Measurements from ENCODE around the gene MAP1LC3C. TPM values are rescaled to one million over a fixed set of nuclear protein-coding genes. Genes with fewer than 3 reads are reported as not detected.

The MAP1LC3C gene
- total and polyA plus RNA-seq, 10 of the 15 experiments (the other 5 are each of a cell fraction or from before 2014, with no cell fraction given) = 0.19 TPM; not detected in 9

DNA sequence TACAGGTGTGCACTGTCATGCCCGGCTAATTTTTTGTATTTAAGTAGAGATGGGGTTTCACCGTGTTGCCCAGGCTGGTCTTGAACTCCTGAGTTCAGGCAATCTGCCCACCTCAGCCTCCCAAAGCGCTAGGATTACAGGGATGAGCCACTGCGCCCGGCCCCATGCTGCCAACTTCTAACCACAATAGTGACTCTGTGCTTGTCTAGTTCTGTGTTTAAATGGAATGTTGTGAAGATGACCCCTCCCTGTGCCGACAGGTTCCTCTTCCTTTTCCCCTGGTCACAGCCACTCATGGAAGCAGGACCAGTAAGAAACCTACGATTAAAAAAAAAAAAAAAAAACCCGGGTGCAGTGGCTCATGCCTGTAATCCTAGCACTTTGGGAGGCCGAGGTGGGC, 4.7 kb downstream of the MAP1LC3C start:
- FAIRE-seq (no peak), ATAC-seq (no peak), DNase-seq (ENCODE audit: low read depth, low spot score) (no peak)
- no peak for TF ChIP-seq RCOR1 (conservative IDR thresholded peaks at IDR 0.05; ENCODE audit: low read depth, low read length)
- TF ChIP-seq, protein P1, sequence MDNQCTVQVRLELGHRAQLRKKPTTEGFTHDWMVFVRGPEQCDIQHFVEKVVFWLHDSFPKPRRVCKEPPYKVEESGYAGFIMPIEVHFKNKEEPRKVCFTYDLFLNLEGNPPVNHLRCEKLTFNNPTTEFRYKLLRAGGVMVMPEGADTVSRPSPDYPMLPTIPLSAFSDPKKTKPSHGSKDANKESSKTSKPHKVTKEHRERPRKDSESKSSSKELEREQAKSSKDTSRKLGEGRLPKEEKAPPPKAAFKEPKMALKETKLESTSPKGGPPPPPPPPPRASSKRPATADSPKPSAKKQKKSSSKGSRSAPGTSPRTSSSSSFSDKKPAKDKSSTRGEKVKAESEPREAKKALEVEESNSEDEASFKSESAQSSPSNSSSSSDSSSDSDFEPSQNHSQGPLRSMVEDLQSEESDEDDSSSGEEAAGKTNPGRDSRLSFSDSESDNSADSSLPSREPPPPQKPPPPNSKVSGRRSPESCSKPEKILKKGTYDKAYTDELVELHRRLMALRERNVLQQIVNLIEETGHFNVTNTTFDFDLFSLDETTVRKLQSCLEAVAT (IDR thresholded peaks at IDR 0.05) = no peak
- TF ChIP-seq MTA3 (IDR thresholded peaks at IDR 0.05; ENCODE audit: borderline replicate concordance, low read length) = no peak
- no peak for TF ChIP-seq CHD2 (IDR thresholded peaks at IDR 0.05; ENCODE audit: borderline replicate concordance, low read depth, low read length)
- no peak for TF ChIP-seq WRNIP1 (IDR thresholded peaks at IDR 0.05; ENCODE audit: borderline replicate concordance, low read depth, low read length)
- TF ChIP-seq HDGF (IDR thresholded peaks at IDR 0.05) = no peak
- no peak for TF ChIP-seq CBX5 (IDR thresholded peaks at IDR 0.05; ENCODE audit: low read depth)
- no peak for TF ChIP-seq SMC3 (IDR thresholded peaks at IDR 0.05; ENCODE audit: borderline replicate concordance, low read length)
- TF ChIP-seq FOXM1 (IDR thresholded peaks at IDR 0.05; ENCODE audit: low read depth, low read length) = no peak
- no peak for TF ChIP-seq RUNX3 (IDR thresholded peaks at IDR 0.05; ENCODE audit: low read length)
- TF ChIP-seq RELA (IDR thresholded peaks at IDR 0.05; ENCODE audit: borderline replicate concordance, partially characterized antibody) = no peak
- Histone ChIP-seq H3K27ac (ENCODE audit: control insufficient read depth, insufficient read depth) (no peak overlapping the region), H3K4me2 (ENCODE audit: control insufficient read depth, insufficient read depth) (no peak overlapping the region), H3K36me3 (ENCODE audit: control insufficient read depth in 2 of 2, insufficient read depth in 2 of 2, low read length in 1 of 2) (no peaks in the 10 kb centered on the region), H3K79me2 (ENCODE audit: control insufficient read depth, insufficient read depth, low read length) (no peaks in the 10 kb centered on the region), H2AFZ (ENCODE audit: control insufficient read depth, low read depth, low read length) (no peak overlapping the region), H3K9ac (ENCODE audit: control insufficient read depth, insufficient read depth, low read length) (no peak overlapping the region), H4K20me1 (ENCODE audit: control insufficient read depth, insufficient read depth) (no peaks in the 10 kb centered on the region), H3K4me1 (ENCODE audit: control insufficient read depth, insufficient read depth, low read length) (no peaks in the 10 kb centered on the region; the same call in 1 of the 2 replicates), H3K9me3 (replicated peaks; ENCODE audit: control insufficient read depth, insufficient read depth, low read length) (no peaks in the 10 kb centered on the region), H3K27me3 (replicated peaks in 1 of 2; ENCODE audit: control insufficient read depth in 2 of 2, insufficient read depth in 2 of 2, low read length in 1 of 2) (no peaks in the 10 kb centered on the region; a peak in 1 of 4 replicates), H3K4me3 (no peak overlapping the region)
- SMC1A ChIA-PET (ENCODE audit: uncharacterized antibody, unreplicated experiment) = no interaction called here
- RAD21 ChIA-PET (ENCODE audit: unreplicated experiment) = interaction anchor here (0.9 kb wide), 1 partner anchor 8 kb away, joined by 3 read pairs; no protein-coding TSS in a partner anchor
- CTCF ChIA-PET = interaction anchor here (0.6 to 1.1 kb wide), 3 partner anchors 96 to 383 kb away, joined by 3 to 5 read pairs (median 3); no protein-coding TSS in a partner anchor
- in situ Hi-C loops (cut with MboI) = loop anchor here (10.0 kb wide), 2 partner anchors 379 to 459 kb away; partner anchors contain the start of gene KMO
- no TSS peak for BruUV-seq (replicated peaks)
- intact Hi-C loops (cut with micrococcal nuclease; ENCODE audit: unreplicated experiment) = no loop called here
- POLR2A ChIA-PET = no interaction called here
- 60% methylated on average over 7 of the region's 9 CpGs for WGBS (ENCODE audit: insufficient coverage, insufficient replicate concordance, low lambda C conversion rate, missing lambda C conversion rate)
